HEK293 (cell line): Measurements from ENCODE around the gene DCTN4.

ENCODE experiments used
- CTCF ChIA-PET: fragments of 350-600 bp; formaldehyde crosslinking; extraction: SDS; loops from one replicate; lab custom pipeline; 2021; ENCODE audit warnings: antibody characterized with exemption; lab: Yijun Ruan, JAX
- POLR2A ChIA-PET: fragments of 300-600 bp; formaldehyde crosslinking; extraction: SDS; loops from one replicate; lab custom pipeline; 2020; ENCODE audit warnings: antibody characterized with exemption, inconsistent platforms; lab: Yijun Ruan, JAX
- H3K27ac ChIP-seq: fragments of 200-500 bp; sonication (Bioruptor generic); 2 replicates; pipeline ENCODE4 v1.5.1; 2014; ENCODE audit warnings: low read depth, low read length, control low read depth, inconsistent platforms; ENCODE audit errors: extremely low read depth
- H3K36me3 ChIP-seq, 2 experiments: fragments of 200-500 bp in 1 of 2; sonication (Bioruptor generic) in 1 of 2; 1 replicate in 1 of 2; 2 replicates in 1 of 2; pipeline ENCODE4 v1.5.1; 2014 to 2017; ENCODE audit warnings: inconsistent platforms in 2 of 2, low read length in 2 of 2; ENCODE audit not compliant: control insufficient read depth in 2 of 2, insufficient read depth in 1 of 2
- H3K4me1 ChIP-seq: fragments of 200-500 bp; sonication (Bioruptor generic); 2 replicates; pipeline ENCODE4 v1.5.1; 2014; ENCODE audit warnings: mild to moderate bottlenecking, low read length, inconsistent platforms; ENCODE audit not compliant: control insufficient read depth, insufficient read depth
- H3K4me3 ChIP-seq: 2 replicates; pipeline ENCODE4 v1.5.1; 2011; ENCODE audit warnings: low read depth, mild to moderate bottlenecking, control low read depth, low read length, moderate library complexity
- H3K9me3 ChIP-seq: fragments of 200-500 bp; sonication (Bioruptor generic); 2 replicates; pipeline ENCODE4 v1.5.1; 2014; ENCODE audit warnings: low read depth, low read length, inconsistent platforms; ENCODE audit not compliant: control insufficient read depth, insufficient read depth
- GLIS2 ChIP-seq: fragments of 450-650 bp; formaldehyde crosslinking; IDR thresholded peaks from 2 replicates; pipeline ENCODE4 v1.5.1; 2016; ENCODE audit warnings: missing biosample characterization, missing genetic modification characterization
- HOXA7 ChIP-seq: sonication (generic); formaldehyde crosslinking; IDR thresholded peaks from 2 replicates; pipeline ENCODE4 v1.8.1; 2022; ENCODE audit warnings: missing genetic modification reagents, borderline replicate concordance
- KLF16 ChIP-seq: fragments of 450-650 bp; formaldehyde crosslinking; IDR thresholded peaks from 2 replicates; pipeline ENCODE4 v1.5.1; 2017; ENCODE audit warnings: missing biosample characterization, missing genetic modification characterization
- KLF8 ChIP-seq: fragments of 450-650 bp; formaldehyde crosslinking; IDR thresholded peaks from 2 replicates; pipeline ENCODE4 v1.5.1; 2016; ENCODE audit warnings: missing biosample characterization, missing genetic modification characterization
- REPIN1 ChIP-seq: fragments of 450-650 bp; formaldehyde crosslinking; IDR thresholded peaks from 2 replicates; pipeline ENCODE4 v1.5.1; 2017; ENCODE audit warnings: missing biosample characterization, missing genetic modification characterization, low read depth
- TCF7L2 ChIP-seq: IDR thresholded peaks from 2 replicates; pipeline ENCODE4 v1.6.1; 2011; ENCODE audit warnings: low read depth, mild to moderate bottlenecking, inconsistent platforms, low read length, moderate library complexity, borderline replicate concordance
- TSHZ1 ChIP-seq: fragments of 450-650 bp; formaldehyde crosslinking; IDR thresholded peaks from 2 replicates; pipeline ENCODE4 v1.5.1; 2016; ENCODE audit warnings: missing biosample characterization, missing genetic modification characterization, borderline replicate concordance
- ZNF133 ChIP-seq: fragments of 450-650 bp; formaldehyde crosslinking; IDR thresholded peaks from 2 replicates; pipeline ENCODE4 v1.5.1; 2016; ENCODE audit warnings: missing biosample characterization, missing genetic modification characterization
- ZNF138 ChIP-seq: fragments of 450-650 bp; formaldehyde crosslinking; IDR thresholded peaks from 2 replicates; pipeline ENCODE4 v1.5.1; 2016; ENCODE audit warnings: missing biosample characterization, missing genetic modification characterization, borderline replicate concordance
- ZNF140 ChIP-seq: fragments of 450-650 bp; formaldehyde crosslinking; IDR thresholded peaks from 2 replicates; pipeline ENCODE4 v1.5.1; 2016; ENCODE audit warnings: missing biosample characterization, missing genetic modification characterization
- ZNF23 ChIP-seq: fragments of 450-650 bp; formaldehyde crosslinking; IDR thresholded peaks from 2 replicates; pipeline ENCODE4 v1.5.1; 2016; ENCODE audit warnings: missing biosample characterization, missing genetic modification characterization, borderline replicate concordance
- ZNF341 ChIP-seq: fragments of 450-650 bp; formaldehyde crosslinking; IDR thresholded peaks from 2 replicates; pipeline ENCODE4; 2016; ENCODE audit warnings: low read depth, missing biosample characterization, missing genetic modification characterization
- ZNF398 ChIP-seq: fragments of 450-650 bp; formaldehyde crosslinking; IDR thresholded peaks from 2 replicates; pipeline ENCODE4 v1.5.1; 2017; ENCODE audit warnings: missing biosample characterization, missing genetic modification characterization
- ZNF404 ChIP-seq: fragments of 450-650 bp; formaldehyde crosslinking; IDR thresholded peaks from 2 replicates; pipeline ENCODE4 v1.5.1; 2017; ENCODE audit warnings: missing biosample characterization, missing genetic modification characterization
- ZNF513 ChIP-seq: fragments of 450-650 bp; IDR thresholded peaks from 2 replicates; pipeline ENCODE4 v1.5.1; 2018; ENCODE audit warnings: missing biosample characterization, missing genetic modification characterization
- ZNF558 ChIP-seq: fragments of 450-650 bp; formaldehyde crosslinking; IDR thresholded peaks from 2 replicates; pipeline ENCODE4 v1.5.1; 2016; ENCODE audit warnings: missing biosample characterization, missing genetic modification characterization
- ZNF624 ChIP-seq: fragments of 450-650 bp; formaldehyde crosslinking; IDR thresholded peaks from 2 replicates; pipeline ENCODE4 v1.5.1; 2017; ENCODE audit warnings: missing biosample characterization, missing genetic modification characterization
- ZNF660 ChIP-seq: fragments of 450-650 bp; IDR thresholded peaks from 2 replicates; pipeline ENCODE4 v1.5.1; 2018; ENCODE audit warnings: missing biosample characterization, mild to moderate bottlenecking, missing genetic modification characterization
- ZNF76 ChIP-seq: fragments of 450-650 bp; formaldehyde crosslinking; IDR thresholded peaks from 2 replicates; pipeline ENCODE4; 2016; ENCODE audit warnings: low read depth, missing biosample characterization, missing genetic modification characterization, borderline replicate concordance
- ZNF785 ChIP-seq: fragments of 450-650 bp; formaldehyde crosslinking; IDR thresholded peaks from 2 replicates; pipeline ENCODE4 v1.5.1; 2016; ENCODE audit warnings: missing biosample characterization, missing genetic modification characterization
- ZNF843 ChIP-seq: fragments of 450-650 bp; formaldehyde crosslinking; IDR thresholded peaks from 2 replicates; pipeline ENCODE4 v1.5.1; 2016; ENCODE audit warnings: missing biosample characterization, missing genetic modification characterization

DCTN4 gene

GRCh38 chr5:150787656-150788055 lies 28.8 kb upstream of the DCTN4 start:
- Histone ChIP-seq H3K36me3 (no peaks in the 10 kb centered on the region; a peak in 1 of 3 replicates), H3K4me3 (no peak overlapping the region), H3K27ac (no peak overlapping the region), H3K4me1 (peaks cover 16% of the 10 kb centered on the region), H3K9me3 (no peaks in the 10 kb centered on the region)
- TF ChIP-seq GLIS2, result no peak
- TF ChIP-seq HOXA7, result no peak
- TF ChIP-seq ZNF133, result no peak
- TF ChIP-seq TCF7L2, result no peak
- TF ChIP-seq ZNF23, result no peak
- POLR2A ChIA-PET, result no interaction called here
- CTCF ChIA-PET, result interaction anchor here (0.5 to 2.0 kb wide), 6 partner anchors 9 to 934 kb away, joined by 3 to 13 read pairs (median 4); partner anchors contain the start of gene SMIM3

DNA sequence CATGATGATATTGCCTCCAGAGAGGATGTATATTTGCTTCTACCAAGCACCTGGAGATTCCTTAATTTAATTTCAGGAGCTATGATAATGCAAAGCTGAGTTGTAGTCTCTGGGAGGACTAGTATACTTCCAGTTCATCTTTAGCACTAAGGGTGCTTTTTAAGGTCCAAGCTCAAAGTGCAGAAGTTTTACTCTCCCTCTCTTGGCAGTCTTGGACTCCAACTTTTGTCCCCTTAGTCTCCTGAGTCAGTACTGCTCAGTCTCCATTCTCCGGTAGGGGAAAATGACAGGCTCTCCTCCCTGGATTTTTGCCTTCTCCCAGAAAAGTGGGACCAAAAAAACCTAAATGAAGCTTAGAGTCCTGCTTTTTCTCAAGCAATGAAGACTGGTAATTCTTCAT lies 28.1 kb upstream of the DCTN4 start:
- ChIA-PET CTCF (interaction anchor here (0.5 to 2.0 kb wide), 5 partner anchors 8 to 934 kb away, joined by 3 to 13 read pairs (median 4); partner anchors contain the start of gene SMIM3), POLR2A (no interaction called here)
- Histone ChIP-seq H3K36me3 (no peaks in the 10 kb centered on the region; a peak in 1 of 3 replicates), H3K27ac (no peak overlapping the region), H3K4me1 (peaks cover 18% of the 10 kb centered on the region), H3K4me3 (no peak overlapping the region), H3K9me3 (no peaks in the 10 kb centered on the region)
- TF ChIP-seq KLF8 (tag by site-specific recombination), result no peak
- no peak for TF ChIP-seq KLF16 (tag by site-specific recombination)

DNA sequence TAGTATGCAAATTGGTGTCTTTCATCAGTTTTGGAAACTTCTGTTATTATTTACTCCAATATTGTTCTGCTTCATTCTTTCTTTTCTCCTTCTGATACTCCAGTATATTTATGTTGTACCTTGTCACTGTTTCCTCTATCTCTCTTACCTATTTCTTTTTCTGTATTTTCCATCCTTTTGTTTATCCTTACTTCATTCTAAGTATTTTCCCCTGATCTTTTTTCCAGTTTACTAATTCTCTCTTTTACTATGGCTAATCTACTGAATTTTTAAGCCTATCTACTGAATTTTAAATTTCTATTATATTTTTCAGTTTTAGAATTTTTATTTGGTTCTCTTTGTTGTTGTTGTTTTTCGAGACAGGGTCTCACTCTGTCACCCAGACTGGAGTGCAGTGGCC lies 27.1 kb upstream of the DCTN4 start:
- ChIA-PET POLR2A (no interaction called here), CTCF (interaction anchor here (2.0 kb wide), 1 partner anchor 15 kb away, joined by 13 read pairs; no protein-coding TSS in a partner anchor)
- Histone ChIP-seq H3K9me3 (no peaks in the 10 kb centered on the region), H3K4me3 (no peak overlapping the region), H3K36me3 (no peaks in the 10 kb centered on the region; a peak in 1 of 3 replicates), H3K4me1 (peaks cover 18% of the 10 kb centered on the region), H3K27ac (no peak overlapping the region)
- TF ChIP-seq ZNF398 (tag by site-specific recombination) (no peak), ZNF558 (tag by site-specific recombination) (peak; percentile 84)

GRCh38 chr5:150783422-150783928 lies 24.7 kb upstream of the DCTN4 start:
- no peaks in the 10 kb centered on the region for H3K9me3 ChIP-seq
- CTCF ChIA-PET, result interaction anchor here (0.6 to 4.2 kb wide), 6 partner anchors 18 to 375 kb away, joined by 3 to 31 read pairs (median 4); partner anchors contain the start of genes ANXA6 and RBM22
- H3K4me3 ChIP-seq, result no peak overlapping the region
- no peaks in the 10 kb centered on the region; a peak in 1 of 3 replicates for H3K36me3 ChIP-seq
- POLR2A ChIA-PET, result interaction anchor here (0.7 to 1.4 kb wide), 5 partner anchors 19 to 121 kb away, joined by 3 to 5 read pairs (median 4); partner anchors contain the start of genes DCTN4, RBM22 and ZNF300
- H3K27ac ChIP-seq, result peak overlapping the region; percentile 58
- peaks cover 11% of the 10 kb centered on the region for H3K4me1 ChIP-seq
- TF ChIP-seq REPIN1 (tag by site-specific recombination) (no peak), ZNF138 (tag by site-specific recombination) (no peak), TSHZ1 (tag by site-specific recombination) (peak; percentile 57; the same call in 1 of the 2 replicates), ZNF785 (tag by site-specific recombination) (no peak), ZNF404 (tag by site-specific recombination) (no peak), ZNF843 (tag by site-specific recombination) (peak; percentile 86), ZNF140 (no peak), ZNF513 (tag by site-specific recombination) (peak; percentile 64; the same call in 1 of the 2 replicates), TCF7L2 (no peak), ZNF624 (no peak), ZNF76 (tag by site-specific recombination) (no peak), ZNF341 (tag by site-specific recombination) (peak; percentile 94), ZNF660 (tag by site-specific recombination) (0 out of 2 replicates have a peak, but pooled peaks have one; percentile 53)
